22Rv1 (cell line): ENCODE measurements around the gene LRRC32.

Source experiments
- H3K27ac ChIP-seq: fragments of 450-650 bp; 2 replicates; pipeline ENCODE4 v1.5.1; 2017
- CTCF ChIP-seq: fragments of 450-650 bp; IDR thresholded peaks from 2 replicates; pipeline ENCODE4 v1.5.1; 2017; ENCODE audit warnings: mild to moderate bottlenecking
- ZFX ChIP-seq: fragments of 450-650 bp; IDR thresholded peaks from 2 replicates; pipeline ENCODE4 v1.6.1; 2017; ENCODE audit warnings: antibody characterized with exemption, borderline replicate concordance

Gene LRRC32

DNA sequence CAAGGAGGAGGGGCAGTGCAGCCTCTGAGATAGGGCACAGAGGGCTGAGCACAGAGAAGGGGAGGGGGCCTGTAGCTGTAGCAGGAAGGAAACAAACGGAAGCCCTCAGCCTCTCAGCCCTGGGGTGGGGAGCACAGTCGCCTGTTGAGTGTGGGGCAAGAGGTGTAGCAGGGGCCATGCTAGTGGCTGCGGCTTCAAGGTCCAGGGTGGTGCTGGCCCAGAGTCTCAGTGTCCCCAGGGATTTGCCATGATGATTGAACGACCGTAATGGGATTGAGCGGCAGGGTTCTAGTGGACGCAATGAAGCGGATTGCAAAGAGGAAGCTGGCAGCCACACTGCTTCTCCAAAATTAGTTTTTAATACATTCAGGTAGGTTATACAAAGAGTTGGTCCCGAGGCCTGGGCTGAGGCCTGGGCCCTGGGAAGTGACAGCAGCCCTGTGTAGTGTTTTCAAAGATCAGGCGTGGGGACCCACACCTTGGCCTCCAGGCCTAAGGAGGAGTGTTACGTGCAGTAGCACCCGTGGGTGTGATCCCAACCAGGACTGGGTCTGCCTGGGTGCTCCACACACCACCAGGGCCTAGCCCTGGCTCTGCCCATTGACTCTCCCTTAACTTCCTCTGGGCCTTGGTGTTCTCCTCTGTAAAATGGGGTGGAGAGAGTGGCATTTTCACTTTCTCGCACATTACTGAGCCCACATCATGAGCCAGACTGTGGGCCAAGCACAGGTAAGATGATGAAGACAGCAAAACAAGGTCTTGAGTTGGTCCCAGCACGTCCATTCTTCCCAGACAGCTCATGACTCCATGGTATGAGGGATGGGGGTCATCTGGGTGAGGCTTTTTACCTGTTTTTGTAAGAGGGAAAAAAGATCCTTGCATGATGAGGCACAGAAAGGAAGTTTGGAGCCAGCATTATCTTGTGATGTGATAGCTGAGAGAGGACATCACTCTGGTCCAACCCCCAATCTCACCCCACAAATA lies 13.1 kb downstream of the LRRC32 start:
- no peak overlapping the region for H3K27ac ChIP-seq
- TF ChIP-seq ZFX: no peak
- no peak for TF ChIP-seq CTCF

DNA sequence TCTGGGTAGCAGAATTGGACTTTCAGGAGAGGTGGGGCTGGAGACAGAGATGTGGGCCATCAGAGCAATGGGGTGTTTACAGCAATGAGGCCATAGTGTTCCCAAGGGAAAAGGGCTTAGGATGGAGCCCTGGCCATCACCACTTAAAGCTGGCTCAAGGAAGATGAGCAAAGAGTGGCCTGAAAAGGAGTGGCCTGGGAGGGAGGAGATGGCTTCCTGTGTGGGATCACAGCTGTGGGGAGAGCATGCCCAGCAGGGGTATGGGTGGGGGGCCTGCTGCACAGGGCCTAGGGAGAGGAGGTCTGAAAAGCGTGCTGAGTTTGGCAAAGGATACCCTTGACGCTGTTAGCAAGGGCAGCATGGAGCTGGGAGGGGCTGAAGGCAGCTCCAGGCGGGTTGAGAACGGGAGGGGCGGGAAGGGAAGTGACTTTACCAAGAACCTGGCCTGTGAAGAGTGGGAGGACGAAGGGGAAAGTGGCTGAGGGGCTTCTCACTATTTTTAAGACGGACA lies 13.9 kb downstream of the LRRC32 start:
- H3K27ac ChIP-seq: no peak overlapping the region
- TF ChIP-seq ZFX (no peak), CTCF (no peak)

GRCh38 chr11:76656050-76656531 lies 14.5 kb downstream of the LRRC32 start:
- no peak overlapping the region for H3K27ac ChIP-seq
- TF ChIP-seq ZFX (no peak), CTCF (no peak)

DNA sequence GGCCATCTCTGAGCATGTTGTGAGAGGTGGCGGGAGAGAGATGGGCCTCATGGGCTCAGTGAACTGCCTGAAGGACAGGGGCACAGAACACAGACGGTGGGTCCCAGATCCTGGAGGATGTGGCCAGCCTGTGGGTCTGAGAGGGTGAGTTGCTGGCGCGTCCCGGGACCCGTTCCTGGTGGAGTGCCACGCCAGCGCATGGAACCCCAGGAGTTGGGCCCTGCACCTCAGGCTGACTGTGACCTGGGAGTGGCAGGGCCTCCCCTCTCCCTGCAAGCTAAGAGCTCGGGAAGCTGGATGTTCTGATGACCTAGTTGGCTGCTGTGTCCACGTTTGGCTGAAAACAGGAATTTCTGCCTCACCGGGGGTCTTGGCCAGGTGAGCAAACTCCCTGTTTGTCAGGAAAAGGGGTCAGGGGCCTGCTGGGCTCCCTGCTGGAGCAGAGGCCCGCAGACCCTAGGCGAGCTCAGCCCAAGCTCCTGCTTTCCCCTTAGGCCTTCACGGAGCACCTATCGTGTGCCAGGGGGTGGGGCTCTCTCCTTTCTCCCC lies 15.0 kb downstream of the LRRC32 start:
- no peak overlapping the region for H3K27ac ChIP-seq
- no peak for TF ChIP-seq ZFX
- TF ChIP-seq CTCF: no peak

GRCh38 chr11:76654980-76655379 lies 15.6 kb downstream of the LRRC32 start:
- TF ChIP-seq ZFX: no peak
- no peak for TF ChIP-seq CTCF
- no peak overlapping the region for H3K27ac ChIP-seq

DNA sequence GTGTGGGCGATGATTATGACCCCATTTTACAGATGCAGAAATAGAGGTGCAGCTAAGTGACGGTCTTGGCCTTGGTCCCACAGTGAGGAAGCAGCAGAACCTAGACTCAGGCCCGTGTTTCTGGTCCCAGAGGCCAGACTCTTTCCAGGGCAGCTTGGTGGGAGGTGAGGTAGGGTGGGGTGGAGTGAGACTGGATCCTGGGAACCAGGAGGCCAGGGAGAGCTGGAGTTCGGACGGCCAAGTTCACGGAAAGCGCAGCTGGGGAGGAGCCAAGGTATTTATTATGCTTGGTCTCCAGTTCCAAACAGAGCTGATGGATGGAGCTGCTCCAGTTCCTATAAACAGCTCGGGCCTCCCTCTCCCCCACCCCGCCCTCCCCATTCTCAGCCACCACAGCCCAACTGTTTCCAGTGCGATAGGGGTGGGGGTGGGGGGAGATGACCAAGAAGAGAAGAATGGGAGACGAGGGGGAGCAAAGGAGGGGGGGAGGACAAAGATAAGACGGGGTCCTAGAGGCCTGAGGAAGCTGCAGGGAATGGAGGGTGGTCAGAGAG lies 16.2 kb downstream of the LRRC32 start:
- TF ChIP-seq ZFX: no peak
- TF ChIP-seq CTCF: no peak
- no peak overlapping the region for H3K27ac ChIP-seq
